CD4-positive, alpha-beta T cell treated with Interleukin-17A for 4 hours (primary cell): ENCODE data around the gene LOXL4.
"Not testable (repeated sequence)": the region's sequence is repeated elsewhere in the genome, so short reads cannot be mapped to it uniquely, and the experiment has no call there.

Experiments used
- DNase-seq: peaks from one replicate; pipeline ENCODE4 v3.0.0-alpha.2; 2020; ENCODE audit warnings: mixed read lengths

The LOXL4 gene

DNA sequence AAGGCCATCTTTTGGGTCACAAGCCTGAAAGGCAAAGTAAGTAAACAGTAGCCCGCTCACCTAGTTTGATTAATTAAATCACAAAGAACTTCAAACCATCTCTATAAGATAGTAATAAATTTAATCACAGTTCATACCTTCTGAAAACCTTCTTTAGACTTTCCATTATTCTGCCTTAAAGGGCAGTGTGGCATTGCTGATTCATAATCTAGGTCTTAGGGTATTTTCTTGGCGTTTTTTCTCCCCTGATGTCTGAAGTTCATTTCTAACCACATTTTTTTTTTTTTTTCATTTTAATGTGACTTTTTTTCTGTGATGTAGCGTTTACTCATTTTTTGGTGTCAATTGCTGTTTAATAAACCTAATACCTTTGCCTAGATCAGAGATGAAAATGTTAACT lies 27.5 kb downstream of the LOXL4 start:
- no peak for DNase-seq

- no peak for DNase-seq
Observed at GRCh38 chr10:98238391-98238790, 29.6 kb downstream of the LOXL4 start.

DNA sequence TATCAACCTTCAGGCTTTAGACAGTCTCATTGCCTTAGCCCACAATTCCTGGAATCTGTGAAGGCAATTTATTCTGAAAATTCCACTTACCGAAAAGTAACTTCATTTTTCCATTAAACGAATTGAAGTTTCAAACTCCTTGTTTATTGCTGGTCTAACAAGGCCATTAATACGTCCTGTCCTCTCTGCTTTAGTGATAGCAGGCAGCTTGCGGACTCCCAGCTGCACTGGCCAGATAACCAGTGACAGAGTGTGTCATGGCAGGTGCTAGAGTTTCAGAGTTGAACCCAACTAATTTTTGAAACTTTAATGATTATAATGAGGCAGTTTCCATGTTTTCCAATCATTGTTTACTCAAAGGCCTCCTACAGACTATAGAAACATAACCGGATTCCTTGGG lies 31.1 kb downstream of the LOXL4 start:
- DNase-seq: no peak

GRCh38 chr10:98235846-98236245 lies 32.1 kb downstream of the LOXL4 start:
- no peak for DNase-seq

DNA sequence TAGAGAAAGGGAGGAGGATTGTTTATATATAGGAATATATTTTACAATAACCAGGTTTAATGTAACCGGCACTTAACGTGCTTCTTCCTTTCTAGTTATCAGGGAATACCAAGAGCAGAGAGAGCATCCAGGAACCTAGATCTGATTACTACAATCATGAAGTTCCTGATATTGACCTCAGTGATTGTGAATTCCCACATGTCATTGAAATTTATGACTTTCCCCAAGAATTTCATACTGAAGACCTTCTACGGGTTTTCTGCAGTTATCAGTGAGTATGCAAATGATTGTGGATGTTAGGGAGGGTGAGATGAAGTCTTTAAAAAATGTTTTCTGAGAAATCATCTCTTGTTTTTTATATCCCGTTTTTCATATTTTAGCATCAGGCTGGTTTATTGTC lies 36.6 kb downstream of the LOXL4 start:
- no peak for DNase-seq

DNA sequence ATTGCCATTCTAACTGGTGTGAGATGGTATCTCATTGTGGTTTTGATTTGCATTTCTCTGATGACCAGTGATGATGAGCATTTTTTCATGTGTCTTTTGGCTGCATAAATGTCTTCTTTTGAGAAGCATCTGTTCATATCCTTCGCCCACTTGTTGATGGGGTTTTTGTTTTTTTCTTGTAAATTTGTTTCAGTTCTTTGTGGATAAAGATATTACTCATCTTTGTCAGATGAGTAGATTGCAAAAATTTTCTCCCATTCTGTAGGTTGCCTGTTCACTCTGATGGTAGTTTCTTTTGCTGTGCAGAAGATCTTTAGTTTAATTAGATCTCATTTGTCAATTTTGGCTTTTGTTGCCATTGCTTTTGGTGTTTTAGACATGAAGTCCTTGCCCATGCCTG lies 39.7 kb downstream of the LOXL4 start:
- DNase-seq: not testable (repeated sequence)

- DNase-seq: not testable (repeated sequence)
Observed at GRCh38 chr10:98227713-98228112, 40.3 kb downstream of the LOXL4 start.

DNA sequence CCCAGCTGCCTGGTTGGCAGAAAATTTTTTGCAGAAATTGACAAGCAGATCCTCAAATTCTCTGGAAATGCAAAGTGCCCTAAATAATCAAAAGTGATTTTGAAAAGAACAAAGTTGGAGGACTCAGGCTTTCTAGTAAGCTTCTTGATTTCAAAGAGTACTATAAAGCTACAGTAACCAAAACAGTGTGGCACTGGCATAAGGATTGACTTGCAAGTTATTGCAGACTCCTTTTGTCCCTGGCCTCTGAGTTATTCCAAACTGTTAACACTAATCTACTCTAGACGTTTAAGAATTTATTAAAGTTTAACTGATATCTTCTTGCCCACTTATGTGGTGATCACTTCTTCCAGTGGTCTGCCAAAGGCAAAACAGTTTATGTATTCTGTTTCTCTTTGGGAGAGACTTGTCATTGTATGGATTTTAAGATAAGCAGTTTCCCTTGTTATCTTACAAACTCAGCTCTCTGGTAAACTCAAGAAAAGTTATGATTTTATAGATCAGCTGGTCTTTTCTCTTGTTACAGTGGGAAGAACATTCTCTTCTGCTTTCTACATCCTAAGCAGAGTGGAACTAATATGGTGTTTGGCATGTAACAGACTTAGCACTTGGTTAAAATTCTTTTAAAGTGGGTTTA lies 41.4 kb downstream of the LOXL4 start:
- no peak for DNase-seq

GRCh38 chr10:98224996-98225395 lies 43.0 kb downstream of the LOXL4 start:
- DNase-seq: no peak

GRCh38 chr10:98224509-98224908 lies 43.5 kb downstream of the LOXL4 start:
- no peak for DNase-seq

DNA sequence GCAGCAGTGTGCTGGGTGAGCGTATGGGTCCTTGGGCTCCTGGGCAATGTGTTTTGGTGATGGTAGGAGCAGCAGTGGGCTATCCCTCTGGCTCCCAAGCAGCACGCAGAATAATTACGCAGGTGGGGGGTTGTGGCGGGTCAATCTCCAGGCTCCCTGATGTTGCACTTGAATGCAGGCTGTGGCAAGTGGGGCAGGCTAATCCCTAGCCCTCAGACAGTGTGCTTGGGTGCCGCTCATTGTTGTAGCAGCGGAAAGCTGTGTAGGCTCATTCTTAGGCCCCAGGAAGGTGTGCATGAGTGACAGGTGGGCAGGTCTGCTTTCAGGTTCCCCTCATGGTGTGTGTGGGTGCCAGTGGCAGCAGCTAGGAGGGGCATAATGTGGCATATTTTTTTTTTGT lies 44.1 kb downstream of the LOXL4 start:
- no peak for DNase-seq

- DNase-seq: no peak
Observed at GRCh38 chr10:98217801-98218200, 50.2 kb downstream of the LOXL4 start.

GRCh38 chr10:98215373-98215772 lies 52.6 kb downstream of the LOXL4 start:
- no peak for DNase-seq

DNA sequence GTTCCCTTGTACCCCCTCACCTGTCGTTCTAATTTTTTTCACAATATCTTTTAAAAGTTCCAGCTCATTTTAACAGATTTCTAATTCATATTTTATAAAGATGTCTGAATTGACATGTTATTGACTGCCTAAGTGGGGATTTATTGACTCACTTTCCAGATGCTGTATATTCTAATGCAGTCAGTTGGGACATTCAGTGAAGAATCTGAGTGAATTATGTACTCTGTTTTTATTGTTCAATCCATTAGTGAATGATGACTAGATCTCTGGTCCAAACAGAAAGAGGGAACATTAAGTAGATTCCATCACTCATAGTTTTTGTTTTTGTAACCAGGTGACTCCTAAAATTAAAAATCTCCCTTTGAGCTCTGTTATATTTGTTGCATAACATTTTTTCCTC lies 54.3 kb downstream of the LOXL4 start:
- DNase-seq: no peak

DNA sequence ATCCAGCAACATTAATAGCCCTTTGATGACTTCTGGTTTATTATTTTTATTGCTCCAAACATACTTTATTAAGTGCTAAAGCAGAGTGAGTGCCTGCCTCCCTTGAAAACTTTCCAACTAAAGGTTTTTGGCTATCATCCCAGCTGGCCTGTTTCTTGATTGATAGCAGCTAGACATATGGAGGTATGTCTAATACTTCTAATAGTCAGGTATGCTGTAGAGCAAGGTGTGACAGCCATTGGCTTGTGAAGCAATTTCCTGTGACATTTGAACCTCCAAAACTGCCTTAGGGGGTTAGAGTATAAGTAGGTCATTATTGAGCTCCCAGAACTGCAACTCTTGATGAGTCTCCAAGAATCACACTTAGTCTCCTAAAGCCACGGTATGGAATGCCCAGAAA lies 55.8 kb downstream of the LOXL4 start:
- no peak for DNase-seq

GRCh38 chr10:98209441-98209840 lies 58.6 kb downstream of the LOXL4 start:
- DNase-seq: no peak

- no peak for DNase-seq
Observed at GRCh38 chr10:98208925-98209324, 59.1 kb downstream of the LOXL4 start.

GRCh38 chr10:98205351-98205750 lies 62.6 kb downstream of the LOXL4 start:
- DNase-seq: no peak

- no peak for DNase-seq
Observed at GRCh38 chr10:98202378-98202777, 65.6 kb downstream of the LOXL4 start.

- DNase-seq: no peak
Observed at GRCh38 chr10:98201760-98202159, 66.2 kb downstream of the LOXL4 start.
